Suprapubic skin (tissue), 4 donors: ENCODE results near the gene PLAAT4. TPM values are rescaled to one million over a fixed set of nuclear protein-coding genes. Genes with fewer than 3 reads are reported as not detected.
"Not testable (repeated sequence)": the region's sequence is repeated elsewhere in the genome, so short reads cannot be mapped to it uniquely, and the experiment has no call there.

Source experiments
- DNase-seq, 2 donors: peaks; one replicate each; pipeline ENCODE4 v3.0.0-alpha.2; 2019; ENCODE audit warnings: low spot score in 2 of 2
- H3K27ac ChIP-seq: fragments of 200-600 bp; sonication (generic); one replicate; pipeline ENCODE4 v1.5.1; 2019
- H3K27me3 ChIP-seq: fragments of 200-600 bp; sonication (generic); one replicate; pipeline ENCODE4 v1.5.1; 2019
- H3K36me3 ChIP-seq: fragments of 200-600 bp; sonication (generic); one replicate; pipeline ENCODE4 v1.5.1; 2019
- H3K4me1 ChIP-seq: fragments of 200-600 bp; sonication (generic); one replicate; pipeline ENCODE4 v1.5.1; 2019
- H3K4me3 ChIP-seq: fragments of 200-600 bp; sonication (generic); one replicate; pipeline ENCODE4 v1.5.1; 2019; ENCODE audit warnings: mild to moderate bottlenecking
- H3K9me3 ChIP-seq: fragments of 200-600 bp; sonication (generic); one replicate; pipeline ENCODE4 v1.5.1; 2019
- CTCF ChIP-seq, 2 donors: fragments of 200-600 bp in 1 of 2; fragments of 450-650 bp in 1 of 2; sonication (generic) in 1 of 2; IDR thresholded peaks; one replicate each; pipeline ENCODE4 v1.5.1; 2016 to 2019; ENCODE audit warnings: antibody characterized with exemption in 2 of 2, mild to moderate bottlenecking in 1 of 2, moderate library complexity in 1 of 2
- EP300 ChIP-seq: sonication (generic); formaldehyde crosslinking; IDR thresholded peaks from one replicate; pipeline ENCODE4 v1.6.1; 2017; ENCODE audit warnings: antibody characterized with exemption
- POLR2A ChIP-seq, 2 donors: fragments of 450-650 bp; IDR thresholded peaks; one replicate each; pipeline ENCODE4 v1.6.1; 2017; ENCODE audit warnings: antibody characterized with exemption in 2 of 2, mild to moderate bottlenecking in 2 of 2, moderate library complexity in 2 of 2
- POLR2AphosphoS5 ChIP-seq, 3 donors: sonication (generic); formaldehyde crosslinking; IDR thresholded peaks; one replicate each; pipeline ENCODE4 v1.6.1; 2017; ENCODE audit warnings: antibody characterized with exemption in 3 of 3
- WGBS: methylation state at CpG from one replicate; pipeline ENCODE4 v1.1.5; 2018; 5-methylcytosine and 5-hydroxymethylcytosine counted together
- total RNA-seq, 4 donors: library from RNA; depleted of rRNA; stranded (reverse); fragments of >200 nt; gene quantifications; one replicate each; pipeline ENCODE4 v1.1.0, GENCODE V29; 2016

The PLAAT4 gene
- total RNA-seq, 4 donors from 2014 or later, result 3.3 to 14.1 (median 4.6) TPM; not detected in 1

- TF ChIP-seq POLR2AphosphoS5 (IDR thresholded peaks at IDR 0.05), result no peak
- Histone ChIP-seq H3K36me3 (no peaks in the 10 kb centered on the region), H3K27me3 (no peaks in the 10 kb centered on the region), H3K27ac (no peak overlapping the region), H3K4me3 (no peak overlapping the region), H3K4me1 (no peaks in the 10 kb centered on the region), H3K9me3 (no peaks in the 10 kb centered on the region)
- no peak for DNase-seq
- 72% methylated on average over 4 of the region's 4 CpGs for WGBS
Observed at GRCh38 chr11:63548178-63548577, 11.6 kb downstream of the PLAAT4 start.

- H3K4me3 ChIP-seq, result no peak overlapping the region
- no peaks in the 10 kb centered on the region for H3K27me3 ChIP-seq
- no peaks in the 10 kb centered on the region for H3K4me1 ChIP-seq
- no peak for DNase-seq
- no peaks in the 10 kb centered on the region for H3K36me3 ChIP-seq
- H3K27ac ChIP-seq, result no peak overlapping the region
- TF ChIP-seq POLR2A (IDR thresholded peaks at IDR 0.05) (no peak), POLR2AphosphoS5 (IDR thresholded peaks at IDR 0.05) (no peak), EP300 (no peak), CTCF (IDR thresholded peaks at IDR 0.05) (no peak)
- no peaks in the 10 kb centered on the region for H3K9me3 ChIP-seq
- 84% methylated on average over 4 of the region's 4 CpGs for WGBS
Observed at GRCh38 chr11:63549411-63549810, 12.8 kb downstream of the PLAAT4 start.

- H3K4me1 ChIP-seq, H3K27ac ChIP-seq, H3K4me3 ChIP-seq, H3K36me3 ChIP-seq, DNase-seq, H3K27me3 ChIP-seq, H3K9me3 ChIP-seq: not testable (repeated sequence)
- WGBS, result 98% methylated on average over 14 of the region's 31 CpGs
Observed at GRCh38 chr11:63550156-63550700, 13.6 kb downstream of the PLAAT4 start.

GRCh38 chr11:63551091-63551888 lies 14.7 kb downstream of the PLAAT4 start:
- Histone ChIP-seq H3K9me3 (no peaks in the 10 kb centered on the region), H3K27me3 (no peaks in the 10 kb centered on the region), H3K4me1 (no peaks in the 10 kb centered on the region), H3K36me3 (no peaks in the 10 kb centered on the region), H3K27ac (no peak overlapping the region), H3K4me3 (no peak overlapping the region)
- 92% methylated on average over 26 of the region's 27 CpGs for WGBS
- TF ChIP-seq EP300 (no peak), CTCF (IDR thresholded peaks at IDR 0.05) (no peak), POLR2A (IDR thresholded peaks at IDR 0.05) (no peak), POLR2AphosphoS5 (IDR thresholded peaks at IDR 0.05) (no peak)
- DNase-seq, result no peak

- Histone ChIP-seq H3K27me3 (no peaks in the 10 kb centered on the region), H3K27ac (no peak overlapping the region), H3K4me3 (no peak overlapping the region), H3K36me3 (no peaks in the 10 kb centered on the region), H3K9me3 (no peaks in the 10 kb centered on the region), H3K4me1 (no peaks in the 10 kb centered on the region)
- TF ChIP-seq POLR2A (IDR thresholded peaks at IDR 0.05), result no peak
- TF ChIP-seq CTCF (IDR thresholded peaks at IDR 0.05), result no peak
- no peak for TF ChIP-seq POLR2AphosphoS5 (IDR thresholded peaks at IDR 0.05)
- TF ChIP-seq EP300, result no peak
- DNase-seq, result no peak
- 89% methylated on average over 6 of the region's 6 CpGs for WGBS
Observed at GRCh38 chr11:63551889-63552266, 15.3 kb downstream of the PLAAT4 start.

- Histone ChIP-seq H3K9me3 (no peaks in the 10 kb centered on the region), H3K36me3 (no peaks in the 10 kb centered on the region), H3K4me3 (no peak overlapping the region), H3K4me1 (no peaks in the 10 kb centered on the region), H3K27me3 (no peaks in the 10 kb centered on the region), H3K27ac (no peak overlapping the region)
- DNase-seq, result no peak
- TF ChIP-seq CTCF (IDR thresholded peaks at IDR 0.05) (no peak), EP300 (no peak), POLR2A (IDR thresholded peaks at IDR 0.05) (no peak), POLR2AphosphoS5 (IDR thresholded peaks at IDR 0.05) (no peak)
- WGBS, result 84% methylated on average over 7 of the region's 7 CpGs
Observed at GRCh38 chr11:63552921-63553320, 16.3 kb downstream of the PLAAT4 start.
